HFFc6 (cell line): Measurements from ENCODE around the gene CFAP92. TPM values are rescaled to one million over a fixed set of nuclear protein-coding genes. Genes with fewer than 3 reads are reported as not detected.

Experiments used
- DNase-seq: peaks from one replicate; pipeline ENCODE4 v3.0.0-alpha.2; 2018
- H3K27ac Mint-ChIP-seq: 2 replicates; pipeline ENCODE4 v1.8.0; 2020; ENCODE audit warnings: mild to moderate bottlenecking, mixed read lengths
- H3K27me3 Mint-ChIP-seq: 2 replicates; pipeline ENCODE4 v1.8.0; 2021; ENCODE audit warnings: mild to moderate bottlenecking, moderate library complexity, mixed read lengths; ENCODE audit not compliant: insufficient read depth
- H3K36me3 Mint-ChIP-seq: 2 replicates; pipeline ENCODE4 v1.8.0; 2021; ENCODE audit warnings: low read depth, mixed read lengths
- H3K4me1 Mint-ChIP-seq: 2 replicates; pipeline ENCODE4 v1.8.0; 2020; ENCODE audit warnings: low read depth, mixed read lengths
- H3K4me3 Mint-ChIP-seq: 2 replicates; pipeline ENCODE4 v1.8.0; 2020; ENCODE audit warnings: mild to moderate bottlenecking, moderate library complexity, mixed read lengths
- H3K9me3 Mint-ChIP-seq: 2 replicates; pipeline ENCODE4 v1.8.0; 2020; ENCODE audit warnings: mild to moderate bottlenecking, mixed read lengths
- total RNA-seq, 6 experiments: library from RNA; stranded (reverse); fragmentation: NEBNext Ultra II Directional; extraction: Animal tissue kit (Norgen Biotek cat#: 25700); gene quantifications; 2 replicates in 1 of 6; 3 replicates in 5 of 6; pipeline ENCODE4 v1.2.3, GENCODE V29; 2021
- TF ChIP-seq, protein P1 (sequence below): fragments of 200-600 bp; sonication (generic); IDR thresholded peaks from 2 replicates; pipeline ENCODE4 v1.5.0; 2021; ENCODE audit warnings: antibody characterized with exemption, mild to moderate bottlenecking

Gene CFAP92
- total RNA-seq, 6 experiments from 2014 or later, result not detected

DNA sequence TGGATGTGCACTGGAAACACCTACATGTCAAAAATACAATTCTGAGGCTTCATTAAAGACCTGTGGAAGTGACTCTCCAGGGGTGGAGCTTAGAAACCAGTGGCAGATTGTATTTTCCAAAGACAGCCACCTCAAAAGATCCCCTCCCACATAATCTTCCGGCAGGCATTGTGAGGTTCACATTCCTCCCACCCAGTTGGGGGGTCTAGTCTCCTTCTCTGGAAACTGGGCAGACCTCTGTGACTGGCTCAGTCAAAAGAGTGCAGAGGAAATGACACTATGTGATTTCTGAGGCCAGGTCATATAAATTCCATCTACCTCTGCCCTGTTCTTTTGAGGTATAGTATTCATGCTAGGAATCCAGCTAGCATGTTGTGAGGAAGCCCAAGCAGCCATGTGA, 1.9 kb upstream of the CFAP92 start:
- Mint-ChIP-seq H3K4me1 (peaks cover 12% of the 10 kb centered on the region), H3K27me3 (peaks cover 50% of the 10 kb centered on the region), H3K27ac (no peak overlapping the region), H3K9me3 (no peaks in the 10 kb centered on the region), H3K36me3 (no peaks in the 10 kb centered on the region), H3K4me3 (no peak overlapping the region)
- DNase-seq, result no peak
- TF ChIP-seq, protein P1, sequence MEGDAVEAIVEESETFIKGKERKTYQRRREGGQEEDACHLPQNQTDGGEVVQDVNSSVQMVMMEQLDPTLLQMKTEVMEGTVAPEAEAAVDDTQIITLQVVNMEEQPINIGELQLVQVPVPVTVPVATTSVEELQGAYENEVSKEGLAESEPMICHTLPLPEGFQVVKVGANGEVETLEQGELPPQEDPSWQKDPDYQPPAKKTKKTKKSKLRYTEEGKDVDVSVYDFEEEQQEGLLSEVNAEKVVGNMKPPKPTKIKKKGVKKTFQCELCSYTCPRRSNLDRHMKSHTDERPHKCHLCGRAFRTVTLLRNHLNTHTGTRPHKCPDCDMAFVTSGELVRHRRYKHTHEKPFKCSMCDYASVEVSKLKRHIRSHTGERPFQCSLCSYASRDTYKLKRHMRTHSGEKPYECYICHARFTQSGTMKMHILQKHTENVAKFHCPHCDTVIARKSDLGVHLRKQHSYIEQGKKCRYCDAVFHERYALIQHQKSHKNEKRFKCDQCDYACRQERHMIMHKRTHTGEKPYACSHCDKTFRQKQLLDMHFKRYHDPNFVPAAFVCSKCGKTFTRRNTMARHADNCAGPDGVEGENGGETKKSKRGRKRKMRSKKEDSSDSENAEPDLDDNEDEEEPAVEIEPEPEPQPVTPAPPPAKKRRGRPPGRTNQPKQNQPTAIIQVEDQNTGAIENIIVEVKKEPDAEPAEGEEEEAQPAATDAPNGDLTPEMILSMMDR, result no peak

DNA sequence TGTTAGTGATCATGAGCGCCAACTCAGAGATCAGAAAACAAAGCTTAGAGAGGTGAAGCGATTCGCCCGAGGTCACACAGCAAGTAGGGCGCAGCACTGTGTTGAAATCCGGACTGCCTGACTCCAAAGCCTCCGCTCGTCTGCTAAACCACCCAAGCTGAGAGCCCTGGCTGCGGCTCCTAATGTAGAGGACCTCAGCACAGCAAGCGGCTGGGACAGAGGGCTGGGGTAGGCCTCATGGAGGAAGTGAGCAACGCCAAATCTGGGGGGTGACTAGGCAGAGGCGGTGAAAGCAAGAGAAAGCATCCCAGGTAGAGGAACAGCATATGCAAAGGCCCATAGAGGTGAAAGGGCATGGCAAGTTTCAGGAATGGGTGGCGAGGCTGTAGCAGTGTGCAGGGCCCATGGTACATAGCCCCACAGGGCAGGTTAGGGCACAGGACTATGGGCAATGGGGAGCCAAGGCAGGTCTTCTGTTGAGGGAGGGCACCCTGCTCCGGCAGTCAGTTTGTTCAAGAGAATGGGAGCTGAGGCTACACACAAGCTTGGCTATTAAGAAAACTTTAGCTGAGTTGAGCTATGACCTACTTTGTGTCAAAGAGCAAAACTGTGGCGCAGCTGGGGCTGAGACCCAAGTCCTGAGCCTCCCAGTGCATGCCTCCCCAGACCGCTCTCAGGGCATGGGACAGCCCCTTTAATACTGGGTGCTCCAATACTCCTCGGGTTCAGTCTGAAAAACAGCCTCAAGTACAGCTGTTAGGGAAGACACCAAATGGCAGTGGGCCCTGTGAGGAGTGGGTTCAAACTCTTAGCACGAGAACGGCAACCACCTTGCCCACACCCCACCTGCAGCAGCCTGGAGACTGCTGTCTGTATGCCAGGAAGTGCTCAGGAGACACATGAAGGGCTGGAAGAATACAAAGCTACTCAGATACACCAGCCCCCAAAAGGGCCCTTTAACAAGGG, 988 bp upstream of the CFAP92 start:
- H3K27me3 Mint-ChIP-seq, result peaks cover 44% of the 10 kb centered on the region
- DNase-seq, result no peak
- TF ChIP-seq, protein P1, result no peak
- H3K27ac Mint-ChIP-seq, result no peak overlapping the region
- H3K9me3 Mint-ChIP-seq, result no peaks in the 10 kb centered on the region
- peaks cover 6% of the 10 kb centered on the region for H3K4me1 Mint-ChIP-seq
- no peaks in the 10 kb centered on the region for H3K36me3 Mint-ChIP-seq
- peak overlapping the region; percentile 39; the same call in 1 of the 2 replicates for H3K4me3 Mint-ChIP-seq

DNA sequence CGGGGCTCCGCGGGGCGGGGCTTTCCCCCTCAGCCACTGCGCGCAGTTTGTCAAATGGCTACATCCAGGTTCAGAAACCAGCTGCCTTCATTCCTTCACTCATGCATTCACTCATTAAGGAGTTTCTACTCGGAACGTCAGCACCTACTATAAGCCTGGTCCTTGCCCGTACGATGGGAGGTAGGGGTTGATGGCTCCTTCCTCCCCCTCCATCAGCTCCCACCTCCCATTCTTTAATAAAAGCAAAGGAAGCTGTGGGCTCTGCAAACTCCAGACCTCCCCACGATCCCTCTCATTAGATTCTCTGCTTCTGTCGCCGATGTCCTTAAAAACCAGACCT, 267 bp upstream of the CFAP92 start:
- Mint-ChIP-seq H3K27me3 (peaks cover 43% of the 10 kb centered on the region), H3K36me3 (no peaks in the 10 kb centered on the region), H3K27ac (no peak overlapping the region), H3K9me3 (no peaks in the 10 kb centered on the region), H3K4me3 (peak overlapping the region; percentile 39; the same call in 1 of the 2 replicates), H3K4me1 (peaks cover 6% of the 10 kb centered on the region)
- DNase-seq, result no peak
- TF ChIP-seq, protein P1, result no peak

DNA sequence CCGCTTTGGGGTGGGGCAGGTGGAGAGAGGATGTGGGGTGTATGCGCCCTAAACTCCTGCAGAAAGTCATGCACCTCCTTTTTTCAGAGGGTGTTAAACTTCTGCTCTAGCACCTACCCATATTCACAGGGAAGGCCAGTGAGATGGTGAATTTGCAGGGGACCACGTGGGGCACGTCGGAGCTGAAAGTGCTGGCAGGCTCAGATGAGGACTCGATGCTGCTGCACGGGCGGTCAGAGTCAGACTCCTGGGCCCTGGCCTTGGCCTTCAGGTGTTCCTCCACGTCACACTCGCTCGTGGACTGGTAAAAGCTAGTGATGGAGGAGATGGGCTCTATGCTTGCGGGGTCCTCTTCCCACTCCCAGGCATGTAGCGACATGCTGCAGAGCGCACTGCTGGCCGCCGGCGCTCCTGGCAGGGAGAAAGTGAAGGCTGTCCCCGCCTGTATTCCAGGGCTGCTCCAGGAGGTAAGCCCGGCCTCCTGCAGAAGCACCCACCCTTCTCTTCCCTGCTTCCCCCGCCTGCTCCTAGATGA, 883 bp downstream of the CFAP92 start:
- H3K27me3 Mint-ChIP-seq, result peaks cover 42% of the 10 kb centered on the region

DNA sequence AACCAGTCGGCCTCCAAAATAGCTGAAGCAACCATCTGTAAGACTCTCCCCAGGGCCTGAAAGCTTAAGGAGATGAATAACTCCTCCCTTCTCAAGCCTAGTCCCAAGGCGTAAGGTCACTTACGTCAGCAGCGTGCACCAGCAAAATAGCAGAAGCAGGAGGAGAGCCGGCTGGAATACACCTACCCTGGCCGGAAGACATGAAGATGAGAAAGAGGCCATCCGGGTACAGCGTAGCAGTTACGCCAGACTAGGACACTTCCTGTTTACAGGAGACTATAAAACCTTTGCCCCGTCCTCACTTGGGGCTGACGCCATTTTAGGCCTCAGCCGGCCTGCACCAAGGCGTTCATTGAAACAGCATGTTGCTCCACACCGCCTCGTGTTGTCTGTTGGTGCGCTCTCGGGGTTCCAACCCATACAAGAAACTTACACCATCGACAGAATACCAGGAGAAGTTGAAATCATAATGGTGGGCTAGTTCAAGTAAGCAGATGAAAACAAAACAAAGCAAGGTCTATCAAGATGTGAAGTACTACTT, 2.5 kb downstream of the CFAP92 start:
- peaks cover 6% of the 10 kb centered on the region for H3K4me1 Mint-ChIP-seq
- no peaks in the 10 kb centered on the region for H3K36me3 Mint-ChIP-seq
- H3K9me3 Mint-ChIP-seq, result no peaks in the 10 kb centered on the region
- TF ChIP-seq, protein P1, result no peak
- H3K27me3 Mint-ChIP-seq, result peaks cover 39% of the 10 kb centered on the region
- DNase-seq, result no peak
- H3K27ac Mint-ChIP-seq, result no peak overlapping the region
- H3K4me3 Mint-ChIP-seq, result no peak overlapping the region

More for the DNA sequence above, 883 bp downstream of the CFAP92 start:
- TF ChIP-seq, protein P1, result no peak
- Mint-ChIP-seq H3K36me3 (no peaks in the 10 kb centered on the region), H3K4me1 (peaks cover 6% of the 10 kb centered on the region), H3K4me3 (no peak overlapping the region; the same call in 1 of the 2 replicates), H3K9me3 (no peaks in the 10 kb centered on the region), H3K27ac (no peak overlapping the region; the same call in 1 of the 2 replicates)
- no peak for DNase-seq
